Kidney (tissue), 14 donors: ENCODE measurements around the gene NUMA1. TPM values are rescaled to one million over a fixed set of nuclear protein-coding genes. Genes with fewer than 3 reads are reported as not detected.

Experiments
- DNase-seq, 5 donors: peaks; one replicate each; pipeline ENCODE4 v3.0.0-alpha.2; 2013 to 2020
- FAIRE-seq: peaks from 2 replicates; lab custom pipeline; 2012; peaks lifted over from hg19 to GRCh38; lab: Jason Lieb, UNC
- H3K27ac ChIP-seq, 2 donors: one replicate each; pipeline ENCODE4 v1.7.0; 2013; ENCODE audit warnings: low read depth in 2 of 2, low read length in 2 of 2, inconsistent platforms in 1 of 2
- H3K27me3 ChIP-seq: one replicate; pipeline ENCODE4 v1.7.1; 2013; ENCODE audit warnings: low read length, inconsistent platforms; ENCODE audit not compliant: control insufficient read depth, insufficient read depth
- H3K36me3 ChIP-seq, 3 donors: one replicate each; pipeline versions ENCODE4 v1.7.0 to v1.7.1; 2013; ENCODE audit warnings: low read length in 3 of 3, control low read depth in 1 of 3, inconsistent platforms in 1 of 3; ENCODE audit not compliant: insufficient read depth in 3 of 3, control insufficient read depth in 2 of 3
- H3K4me1 ChIP-seq, 3 donors: one replicate each; pipeline versions ENCODE4 v1.7.0 to v1.7.1; 2013; ENCODE audit warnings: low read length in 3 of 3, inconsistent platforms in 1 of 3, low read depth in 1 of 3; ENCODE audit not compliant: control insufficient read depth in 2 of 3, insufficient read depth in 2 of 3
- H3K4me3 ChIP-seq, 3 donors: one replicate each; pipeline versions ENCODE4 v1.7.0 to v1.8.1; 2013; ENCODE audit warnings: low read length in 3 of 3, control low read depth in 1 of 3, inconsistent platforms in 1 of 3
- H3K9ac ChIP-seq, 3 donors: one replicate each; pipeline versions ENCODE4 v1.7.0 to v1.7.1; 2013; ENCODE audit warnings: low read length in 3 of 3, control low read depth in 1 of 3, inconsistent platforms in 1 of 3
- H3K9me3 ChIP-seq, 3 donors: one replicate each; pipeline versions ENCODE4 v1.7.0 to v1.7.1; 2013; ENCODE audit warnings: low read length in 3 of 3, control low read depth in 1 of 3, inconsistent platforms in 1 of 3; ENCODE audit not compliant: control insufficient read depth in 2 of 3, insufficient read depth in 1 of 3
- CTCF ChIP-seq: IDR thresholded peaks from 3 replicates; pipeline ENCODE4 v1.5.1; 2012; ENCODE audit warnings: mild to moderate bottlenecking, moderate library complexity, borderline replicate concordance; ENCODE audit not compliant: insufficient read depth; ENCODE audit errors: extremely low read depth
- intact Hi-C: fragments of 100-400 bp; cut with DNase I; formaldehyde crosslinking; loops from one replicate; pipeline ENCODE4 v1.11.1; 2022
- polyA plus RNA-seq: library from polyadenylated mRNA; stranded (reverse); fragments of 350-450 nt; fragmentation: Illumina TruSeq; extraction: RNeasy Lipid Tissue Mini Kit (QIAGEN cat#74804); gene quantifications from one replicate; pipeline ENCODE4 v1.2.3, GENCODE V29; 2014; ENCODE audit warnings: low read depth, low replicate concordance; ENCODE audit not compliant: insufficient read depth
- total RNA-seq: library from RNA; stranded (reverse); fragmentation: NEBNext Ultra II Directional; extraction: Animal tissue kit (Norgen Biotek cat#: 25700); gene quantifications from one replicate; pipeline ENCODE4 v1.2.1, GENCODE V29; 2021
- donor health status: control.
- donor health status: control.
- donor health status: control.
- donor health status: control.
- donor health status: control.
- donor health status: DM: yes; HTN: yes; CAD: no.
- donor health status: Normal renal cell carcinoma (clear cell type).

Gene NUMA1
- total and polyA plus RNA-seq, 2 donors from 2014 or later, result 85.3 to 198 TPM

GRCh38 chr11:72067676-72068075 lies 12.7 kb downstream of the NUMA1 start:
- Histone ChIP-seq H3K27ac (no peak overlapping the region), H3K4me1 (peaks cover 0 to 33% (median 20%) of the 10 kb centered on the region in 3 donors)
- no peak for FAIRE-seq

GRCh38 chr11:72067266-72067665 lies 13.1 kb downstream of the NUMA1 start:
- peaks cover 0 to 33% (median 17%) of the 10 kb centered on the region in 3 donors for H3K4me1 ChIP-seq
- H3K9me3 ChIP-seq, result no peaks in the 10 kb centered on the region
- no peak for DNase-seq
- H3K4me3 ChIP-seq, result no peak overlapping the region
- no peak overlapping the region for H3K27ac ChIP-seq
- no peaks in the 10 kb centered on the region for H3K27me3 ChIP-seq
- no peak overlapping the region for H3K9ac ChIP-seq
- no peak for FAIRE-seq
- H3K36me3 ChIP-seq, result no peaks in the 10 kb centered on the region
- TF ChIP-seq CTCF, result no peak
- intact Hi-C loops, result no loop called here

More at GRCh38 chr11:72067676-72068075, 12.7 kb downstream of the NUMA1 start:
- no peaks in the 10 kb centered on the region for H3K36me3 ChIP-seq
- no peak overlapping the region for H3K9ac ChIP-seq
- H3K4me3 ChIP-seq, result no peak overlapping the region
- no peak for TF ChIP-seq CTCF
- intact Hi-C loops, result no loop called here
- H3K27me3 ChIP-seq, result no peaks in the 10 kb centered on the region
- DNase-seq, result no peak
- H3K9me3 ChIP-seq, result no peaks in the 10 kb centered on the region

GRCh38 chr11:72066855-72067254 lies 13.5 kb downstream of the NUMA1 start:
- Histone ChIP-seq H3K4me1 (peaks cover 0 to 29% (median 13%) of the 10 kb centered on the region in 3 donors), H3K9ac (no peak overlapping the region), H3K36me3 (peaks cover 0 to 4% (median 1%) of the 10 kb centered on the region in 3 donors), H3K9me3 (no peaks in the 10 kb centered on the region), H3K4me3 (no peak overlapping the region), H3K27me3 (no peaks in the 10 kb centered on the region), H3K27ac (no peak overlapping the region)
- FAIRE-seq (no peak), DNase-seq (no peak)
- no peak for TF ChIP-seq CTCF
- intact Hi-C loops, result no loop called here
